Endothelial cell of umbilical vein (primary cell): ENCODE measurements around the gene TUB. TPM values are rescaled to one million over a fixed set of nuclear protein-coding genes. Genes with fewer than 3 reads are reported as not detected.

Experiments used
- BruUV-seq: library from RNA; stranded (reverse); fragments of 400-500 nt; replicated peaks from 2 replicates; lab custom pipeline; 2021; lab: Mats Ljungman, UMichigan
- CTCF ChIA-PET: fragments of 300-600, 350-600 bp; sonication (Branson Sonifier 250); formaldehyde crosslinking; loops from one replicate; lab custom pipeline; 2021; ENCODE audit warnings: antibody characterized with exemption, inconsistent platforms; lab: Charles Lee
- POLR2A ChIA-PET: fragments of 300-600, 350-600 bp; sonication (Branson Sonifier 250); formaldehyde crosslinking; loops from one replicate; lab custom pipeline; 2021; ENCODE audit warnings: antibody characterized with exemption, inconsistent platforms; lab: Charles Lee
- DNase-seq: peaks from one replicate; pipeline ENCODE4 v3.0.0-alpha.2; 2011; ENCODE audit warnings: low read depth, low spot score
- FAIRE-seq: peaks from 2 replicates; lab custom pipeline; 2011; peaks lifted over from hg19 to GRCh38; lab: Jason Lieb, UNC
- H2AFZ ChIP-seq: 2 replicates; pipeline ENCODE4 v1.6.0; 2012; ENCODE audit warnings: low read depth, low read length, control low read depth, inconsistent platforms
- H3K27ac ChIP-seq: 2 replicates; pipeline ENCODE4 v1.5.1; 2011; ENCODE audit warnings: low read depth, mild to moderate bottlenecking, control low read depth, low read length, moderate library complexity; ENCODE audit not compliant: insufficient read depth
- H3K27me3 ChIP-seq, 2 experiments: 2 replicates each; pipeline versions ENCODE4 v1.6.0 to v1.6.1; 2011; ENCODE audit warnings: low read length in 2 of 2, mixed read lengths in 1 of 2; ENCODE audit not compliant: control insufficient read depth in 2 of 2, insufficient read depth in 2 of 2
- H3K36me3 ChIP-seq, 2 experiments: 2 replicates in 1 of 2; 3 replicates in 1 of 2; pipeline ENCODE4 v1.5.1; 2011; ENCODE audit warnings: low read length in 2 of 2, mild to moderate bottlenecking in 1 of 2, moderate library complexity in 1 of 2; ENCODE audit not compliant: control insufficient read depth in 2 of 2, insufficient read depth in 2 of 2; ENCODE audit errors: extremely low read depth in 1 of 2
- H3K4me1 ChIP-seq: 3 replicates; pipeline ENCODE4 v1.5.1; 2011; ENCODE audit warnings: mild to moderate bottlenecking, low read length; ENCODE audit not compliant: control insufficient read depth, insufficient read depth; ENCODE audit errors: extremely low read depth
- H3K4me2 ChIP-seq: 2 replicates; pipeline ENCODE4 v1.6.1; 2011; ENCODE audit warnings: low read length, control low read depth, mixed read lengths; ENCODE audit not compliant: insufficient read depth
- H3K4me3 ChIP-seq, 3 experiments: fragments of 200-600 bp in 1 of 3; sonication (generic), shearing (Covaris generic) in 1 of 3; replicated peaks in 1 of 3; 2 replicates each; pipeline ENCODE4 v1.5.1; 2011 to 2016; ENCODE audit warnings: control low read depth in 3 of 3, low read length in 3 of 3, mild to moderate bottlenecking in 2 of 3, inconsistent platforms in 1 of 3, low read depth in 1 of 3, moderate library complexity in 1 of 3; ENCODE audit not compliant: insufficient read depth in 1 of 3
- H3K79me2 ChIP-seq: 2 replicates; pipeline ENCODE4 v1.6.0; 2012; ENCODE audit warnings: low read length, inconsistent platforms; ENCODE audit not compliant: control insufficient read depth, insufficient read depth
- H3K9ac ChIP-seq: replicated peaks from 2 replicates; pipeline ENCODE3; 2011; ENCODE audit warnings: low read length, control low read depth; ENCODE audit not compliant: insufficient read depth; ENCODE audit errors: extremely low read depth
- H3K9me1 ChIP-seq: replicated peaks from 3 replicates; pipeline ENCODE4 v1.6.0; 2011; ENCODE audit warnings: mild to moderate bottlenecking, low read length; ENCODE audit not compliant: control insufficient read depth, insufficient read depth; ENCODE audit errors: extremely low read depth
- H3K9me3 ChIP-seq: replicated peaks from 2 replicates; pipeline ENCODE4 v1.5.1; 2012; ENCODE audit warnings: low read length, inconsistent platforms; ENCODE audit not compliant: control insufficient read depth, insufficient read depth
- H4K20me1 ChIP-seq: replicated peaks from 2 replicates; pipeline ENCODE3; 2011; ENCODE audit warnings: mild to moderate bottlenecking, low read length; ENCODE audit not compliant: control insufficient read depth, insufficient read depth; ENCODE audit errors: extremely low read depth
- CTCF ChIP-seq, 2 donors: IDR thresholded peaks; 1 replicate in 1 of 2; 2 replicates in 1 of 2; pipeline ENCODE4 v1.5.1; 2011; ENCODE audit warnings: low read length in 2 of 2, mild to moderate bottlenecking in 2 of 2, moderate library complexity in 2 of 2, control low read depth in 1 of 2, inconsistent platforms in 1 of 2, low read depth in 1 of 2; ENCODE audit not compliant: insufficient read depth in 1 of 2; ENCODE audit errors: extremely low read depth in 1 of 2
- EZH2 ChIP-seq: IDR thresholded peaks from 2 replicates; pipeline ENCODE4 v1.6.1; 2012; ENCODE audit warnings: borderline replicate concordance, low read depth, mild to moderate bottlenecking, moderate library complexity, low read length, inconsistent platforms; ENCODE audit not compliant: severe bottlenecking
- FOS ChIP-seq: IDR thresholded peaks from 2 replicates; pipeline ENCODE4 v1.6.1; 2011; ENCODE audit warnings: mild to moderate bottlenecking, low read length, moderate library complexity, borderline replicate concordance; ENCODE audit not compliant: insufficient read depth
- GATA2 ChIP-seq: IDR thresholded peaks from 2 replicates; pipeline ENCODE4 v1.7.0; 2011; ENCODE audit warnings: low read depth, mild to moderate bottlenecking, moderate library complexity, mixed read lengths, low read length; ENCODE audit not compliant: insufficient read length, insufficient read depth
- JUN ChIP-seq: IDR thresholded peaks from 2 replicates; pipeline ENCODE4 v1.6.1; 2011; ENCODE audit warnings: borderline replicate concordance, low read depth; ENCODE audit not compliant: insufficient read length, insufficient read depth
- MAX ChIP-seq: IDR thresholded peaks from 2 replicates; pipeline ENCODE4 v1.6.1; 2011; ENCODE audit not compliant: insufficient read depth, insufficient read length
- MYC ChIP-seq: IDR thresholded peaks from one replicate; pipeline ENCODE4 v1.6.1; 2011; ENCODE audit warnings: mild to moderate bottlenecking, low read depth, low read length
- POLR2A ChIP-seq: IDR thresholded peaks from 2 replicates; pipeline ENCODE4 v1.6.1; 2012; ENCODE audit warnings: low read depth, mild to moderate bottlenecking, control low read depth, low read length
- POLR2AphosphoS5 ChIP-seq: IDR thresholded peaks from 2 replicates; pipeline ENCODE4 v1.6.1; 2012; ENCODE audit warnings: low read depth, mild to moderate bottlenecking, control low read depth, low read length, moderate library complexity; ENCODE audit not compliant: insufficient read depth
- dilution Hi-C: fragments of 300-500 bp; cut with MboI; formaldehyde crosslinking; loops from one replicate; pipeline ENCODE4 v1.15.0; 2019; ENCODE audit warnings: low sequenced_read_pairs; ENCODE audit not compliant: extremely low pct_ligation_motif_present
- intact Hi-C: fragments of 100-400 bp; cut with micrococcal nuclease; formaldehyde crosslinking; loops from one replicate; pipeline ENCODE4 v1.10.0; 2022
- polyA plus RNA-seq, 4 experiments: library from polyadenylated mRNA; depleted of rRNA in 3 of 4; stranded (reverse) in 3 of 4; unstranded in 1 of 4; fragments of >200 nt; gene quantifications; 2 replicates each; pipeline versions ENCODE4 v1.2.1 to v1.2.3, GENCODE V29; 2011 to 2012; ENCODE audit warnings: missing spikeins in 1 of 4
- total RNA-seq: library from RNA; stranded (reverse); gene quantifications from 2 replicates; pipeline ENCODE4 v1.2.3, GENCODE V29; 2021

The TUB gene
- total and polyA plus RNA-seq, 2 donors (not counting 3 experiments of a cell fraction or from before 2014, with no cell fraction given) = 2.3 to 3.9 TPM

GRCh38 chr11:8059571-8060011 is 21.4 kb upstream of the TUB start:
- Histone ChIP-seq H3K79me2 (no peaks in the 10 kb centered on the region), H3K4me3 (no peak overlapping the region), H3K9ac (no peak overlapping the region), H3K27ac (no peak overlapping the region), H4K20me1 (no peaks in the 10 kb centered on the region), H3K9me3 (no peaks in the 10 kb centered on the region), H3K36me3 (no peaks in the 10 kb centered on the region), H3K27me3 (no peaks in the 10 kb centered on the region), H2AFZ (no peak overlapping the region), H3K4me1 (no peaks in the 10 kb centered on the region), H3K9me1 (no peaks in the 10 kb centered on the region), H3K4me2 (no peak overlapping the region)
- ChIA-PET POLR2A (no interaction called here), CTCF (interaction anchor here (0.9 to 1.5 kb wide), 2 partner anchors 10 to 40 kb away, joined by 3 to 5 read pairs; no protein-coding TSS in a partner anchor)
- DNase-seq = no peak
- no TSS peak for BruUV-seq
- dilution Hi-C loops = no loop called here
- intact Hi-C loops = no loop called here
- no peak for FAIRE-seq
- TF ChIP-seq MAX = no peak
- TF ChIP-seq MYC = no peak
- no peak for TF ChIP-seq JUN
- no peak for TF ChIP-seq EZH2
- TF ChIP-seq POLR2AphosphoS5 = no peak
- TF ChIP-seq GATA2 = no peak
- TF ChIP-seq FOS = no peak
- no peak for TF ChIP-seq POLR2A
- no peak for TF ChIP-seq CTCF (IDR thresholded peaks at IDR 0.05; ENCODE audit: extremely low read depth in 1 of 2, insufficient read depth in 1 of 2, low read depth in 1 of 2, low read length in 2 of 2)
